ENCODE measurements around the gene ADAMTS7. TPM values are rescaled to one million over a fixed set of nuclear protein-coding genes. Genes with fewer than 3 reads are reported as not detected.
A peak's percentile ranks its signal among the peaks of the same experiment; 100 is the strongest.

Gene ADAMTS7
- total RNA-seq, 1 donor from 2014 or later = 25.5 TPM

DNA sequence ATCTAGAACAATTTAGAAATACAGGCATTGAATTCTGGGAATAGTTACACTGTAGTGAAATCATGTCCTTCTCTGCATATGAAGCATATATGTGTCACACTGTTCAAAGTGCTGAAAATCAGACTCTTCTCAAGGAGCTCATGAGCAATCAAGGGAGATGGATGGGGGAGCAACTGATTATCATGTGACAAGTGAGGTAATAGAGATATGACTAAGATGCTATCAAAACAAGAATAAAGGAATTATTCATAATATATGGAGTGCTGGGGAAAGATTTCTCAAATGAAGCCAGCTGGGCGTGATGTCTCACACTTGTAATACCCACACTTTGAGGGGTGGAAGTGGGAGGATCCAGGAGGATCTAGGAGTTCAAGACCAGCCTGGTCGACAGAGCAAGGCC is 95.3 kb downstream of the ADAMTS7 start:
- no peak overlapping the region for H2AFZ ChIP-seq (ENCODE audit: low read depth, low read length)
- no peak overlapping the region for H3K9ac ChIP-seq (ENCODE audit: low read length)
- peaks cover 4% of the 10 kb centered on the region for H3K27me3 ChIP-seq (ENCODE audit: insufficient read depth, low read length)
- H3K4me3 ChIP-seq (ENCODE audit: insufficient read depth, low read depth, low read length) = no peak overlapping the region
- H3K27ac Mint-ChIP-seq (ENCODE audit: unreplicated experiment) = no peak overlapping the region
- H3K4me1 ChIP-seq (ENCODE audit: insufficient read depth, low read length) = peaks cover 3% of the 10 kb centered on the region
- no peak overlapping the region for H3K4me3 Mint-ChIP-seq (ENCODE audit: unreplicated experiment)
- FAIRE-seq (no peak), DNase-seq (ENCODE audit: low read depth) (peak; percentile 78)
- no peaks in the 10 kb centered on the region for H3K4me1 Mint-ChIP-seq (ENCODE audit: low read depth, unreplicated experiment)
- H4K20me1 ChIP-seq (ENCODE audit: insufficient read depth, low read length) = no peaks in the 10 kb centered on the region
- H3K27me3 Mint-ChIP-seq (ENCODE audit: low read depth, unreplicated experiment) = peaks cover 8% of the 10 kb centered on the region
- H3K9me3 ChIP-seq (ENCODE audit: insufficient read depth, low read depth, low read length) = no peaks in the 10 kb centered on the region
- no peaks in the 10 kb centered on the region for H3K79me2 ChIP-seq (ENCODE audit: insufficient read depth, low read length)
- TF ChIP-seq, protein P1, sequence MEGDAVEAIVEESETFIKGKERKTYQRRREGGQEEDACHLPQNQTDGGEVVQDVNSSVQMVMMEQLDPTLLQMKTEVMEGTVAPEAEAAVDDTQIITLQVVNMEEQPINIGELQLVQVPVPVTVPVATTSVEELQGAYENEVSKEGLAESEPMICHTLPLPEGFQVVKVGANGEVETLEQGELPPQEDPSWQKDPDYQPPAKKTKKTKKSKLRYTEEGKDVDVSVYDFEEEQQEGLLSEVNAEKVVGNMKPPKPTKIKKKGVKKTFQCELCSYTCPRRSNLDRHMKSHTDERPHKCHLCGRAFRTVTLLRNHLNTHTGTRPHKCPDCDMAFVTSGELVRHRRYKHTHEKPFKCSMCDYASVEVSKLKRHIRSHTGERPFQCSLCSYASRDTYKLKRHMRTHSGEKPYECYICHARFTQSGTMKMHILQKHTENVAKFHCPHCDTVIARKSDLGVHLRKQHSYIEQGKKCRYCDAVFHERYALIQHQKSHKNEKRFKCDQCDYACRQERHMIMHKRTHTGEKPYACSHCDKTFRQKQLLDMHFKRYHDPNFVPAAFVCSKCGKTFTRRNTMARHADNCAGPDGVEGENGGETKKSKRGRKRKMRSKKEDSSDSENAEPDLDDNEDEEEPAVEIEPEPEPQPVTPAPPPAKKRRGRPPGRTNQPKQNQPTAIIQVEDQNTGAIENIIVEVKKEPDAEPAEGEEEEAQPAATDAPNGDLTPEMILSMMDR (IDR thresholded peaks at IDR 0.05; ENCODE audit: insufficient read depth, low read depth, low read length) = no peak
- TF ChIP-seq EZH2 (IDR thresholded peaks at IDR 0.05; ENCODE audit: insufficient read depth, low read length) = no peak
- H3K9me3 Mint-ChIP-seq (ENCODE audit: unreplicated experiment) = peaks cover 7% of the 10 kb centered on the region
- peak overlapping the region; percentile 46 for H3K27ac ChIP-seq (ENCODE audit: low read depth, low read length)
- H3K36me3 ChIP-seq (ENCODE audit: insufficient read depth, low read length) = no peaks in the 10 kb centered on the region
- no peaks in the 10 kb centered on the region for H3K36me3 Mint-ChIP-seq (ENCODE audit: low read depth, unreplicated experiment)
- no peak overlapping the region for H3K4me2 ChIP-seq (ENCODE audit: low read length)

DNA sequence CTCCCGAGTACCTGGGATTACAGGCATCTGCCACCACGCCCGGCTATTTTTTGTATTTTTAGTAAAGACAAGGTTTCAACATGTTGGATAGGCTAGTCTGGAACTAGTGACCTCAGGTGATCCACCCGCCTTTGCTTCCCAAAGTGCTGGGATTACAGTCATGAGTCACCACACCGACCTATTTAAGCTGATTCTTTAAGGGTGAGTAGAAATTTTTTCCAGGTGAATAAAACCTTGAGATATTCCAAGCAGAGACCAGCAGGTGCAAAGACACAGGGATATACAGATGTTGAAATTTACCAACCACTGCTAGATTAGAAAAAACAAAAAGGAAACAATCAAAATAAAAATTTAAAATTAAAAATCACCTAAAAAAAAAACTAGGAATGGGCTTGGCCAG is 95.8 kb downstream of the ADAMTS7 start:
- FAIRE-seq = no peak

DNA sequence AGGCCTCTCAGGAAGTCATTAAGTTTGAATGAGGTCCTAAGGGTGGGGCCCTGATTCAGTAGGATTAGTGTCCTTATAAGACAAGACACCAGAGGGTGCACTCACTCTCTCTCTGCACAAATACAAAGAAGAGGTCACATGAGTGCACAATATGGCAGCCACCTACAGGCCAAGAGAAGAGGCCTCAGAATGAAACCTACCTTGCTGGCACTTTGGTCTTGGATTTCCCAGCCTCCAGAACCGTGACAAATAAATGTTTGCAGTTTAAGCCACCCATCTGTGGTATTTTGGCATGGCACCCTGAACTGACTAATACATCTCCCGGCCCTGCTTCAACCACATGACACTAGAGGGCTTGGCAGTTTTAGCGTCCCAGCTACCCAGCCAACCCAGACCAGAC is 96.4 kb downstream of the ADAMTS7 start:
- Mint-ChIP-seq H3K4me1 (ENCODE audit: low read depth, unreplicated experiment) (no peaks in the 10 kb centered on the region), H3K27ac (ENCODE audit: unreplicated experiment) (no peak overlapping the region), H3K9me3 (ENCODE audit: unreplicated experiment) (peaks cover 8% of the 10 kb centered on the region), H3K4me3 (ENCODE audit: unreplicated experiment) (no peak overlapping the region), H3K27me3 (ENCODE audit: low read depth, unreplicated experiment) (peaks cover 13% of the 10 kb centered on the region), H3K36me3 (ENCODE audit: low read depth, unreplicated experiment) (no peaks in the 10 kb centered on the region)
- Histone ChIP-seq H3K27me3 (ENCODE audit: insufficient read depth, low read length) (peaks cover 6% of the 10 kb centered on the region), H4K20me1 (ENCODE audit: insufficient read depth, low read length) (no peaks in the 10 kb centered on the region), H3K9me3 (ENCODE audit: insufficient read depth, low read depth, low read length) (no peaks in the 10 kb centered on the region), H2AFZ (ENCODE audit: low read depth, low read length) (no peak overlapping the region), H3K27ac (ENCODE audit: low read depth, low read length) (no peak overlapping the region), H3K36me3 (ENCODE audit: insufficient read depth, low read length) (no peaks in the 10 kb centered on the region), H3K9ac (ENCODE audit: low read length) (no peak overlapping the region), H3K4me1 (ENCODE audit: insufficient read depth, low read length) (peaks cover 3% of the 10 kb centered on the region), H3K4me3 (ENCODE audit: insufficient read depth, low read depth, low read length) (no peak overlapping the region), H3K79me2 (ENCODE audit: insufficient read depth, low read length) (no peaks in the 10 kb centered on the region), H3K4me2 (ENCODE audit: low read length) (no peak overlapping the region)
- TF ChIP-seq EZH2 (IDR thresholded peaks at IDR 0.05; ENCODE audit: insufficient read depth, low read length) = no peak
- TF ChIP-seq, protein P1 (IDR thresholded peaks at IDR 0.05; ENCODE audit: insufficient read depth, low read depth, low read length) = no peak
- DNase-seq (ENCODE audit: low read depth) (no peak), FAIRE-seq (no peak)

More for the DNA sequence above, 95.8 kb downstream of the ADAMTS7 start:
- TF ChIP-seq EZH2 (IDR thresholded peaks at IDR 0.05; ENCODE audit: insufficient read depth, low read length) = no peak
- TF ChIP-seq, protein P1 (IDR thresholded peaks at IDR 0.05; ENCODE audit: insufficient read depth, low read depth, low read length) = no peak
- no peaks in the 10 kb centered on the region for H3K79me2 ChIP-seq (ENCODE audit: insufficient read depth, low read length)
- peaks cover 4% of the 10 kb centered on the region for H3K27me3 ChIP-seq (ENCODE audit: insufficient read depth, low read length)
- H3K9ac ChIP-seq (ENCODE audit: low read length) = no peak overlapping the region
- Mint-ChIP-seq H3K27ac (ENCODE audit: unreplicated experiment) (no peak overlapping the region), H3K4me1 (ENCODE audit: low read depth, unreplicated experiment) (no peaks in the 10 kb centered on the region), H3K27me3 (ENCODE audit: low read depth, unreplicated experiment) (peaks cover 8% of the 10 kb centered on the region), H3K4me3 (ENCODE audit: unreplicated experiment) (no peak overlapping the region), H3K36me3 (ENCODE audit: low read depth, unreplicated experiment) (no peaks in the 10 kb centered on the region), H3K9me3 (ENCODE audit: unreplicated experiment) (peaks cover 8% of the 10 kb centered on the region)
- no peaks in the 10 kb centered on the region for H3K36me3 ChIP-seq (ENCODE audit: insufficient read depth, low read length)
- H3K9me3 ChIP-seq (ENCODE audit: insufficient read depth, low read depth, low read length) = no peaks in the 10 kb centered on the region
- DNase-seq (ENCODE audit: low read depth) = peak; percentile 22
- H4K20me1 ChIP-seq (ENCODE audit: insufficient read depth, low read length) = no peaks in the 10 kb centered on the region
- H3K4me3 ChIP-seq (ENCODE audit: insufficient read depth, low read depth, low read length) = no peak overlapping the region
- peaks cover 3% of the 10 kb centered on the region for H3K4me1 ChIP-seq (ENCODE audit: insufficient read depth, low read length)
- peak overlapping the region; percentile 14 for H3K4me2 ChIP-seq (ENCODE audit: low read length)
- no peak overlapping the region for H2AFZ ChIP-seq (ENCODE audit: low read depth, low read length)
- H3K27ac ChIP-seq (ENCODE audit: low read depth, low read length) = peak overlapping the region; percentile 46
